ENCODE data around the gene TSLP.
A peak's percentile ranks its signal among the peaks of the same experiment; 100 is the strongest.

Gene TSLP

GRCh38 chr5:111071413-111071812 lies at the start of gene TSLP:
TSS of gene TSLP (plus strand) at chr5:111071713. CDS start at chr5:111071891, 178 bp downstream.
- DNase-seq (ENCODE audit: low spot score): no peak

- DNase-seq (ENCODE audit: low spot score): no peak
These were observed 49.2 kb upstream of the TSLP start for GRCh38 chr5:111022301-111022700.

- no peak for DNase-seq (ENCODE audit: low spot score)
These were observed 42.6 kb upstream of the TSLP start for GRCh38 chr5:111028865-111029264.

- DNase-seq (ENCODE audit: low spot score): peak; percentile 11
These were observed 27.6 kb upstream of the TSLP start for GRCh38 chr5:111043712-111044506.

- DNase-seq (ENCODE audit: low spot score): no peak
These were observed 13.4 kb upstream of the TSLP start for GRCh38 chr5:111058064-111058463.

GRCh38 chr5:111060169-111060568 lies 11.3 kb upstream of the TSLP start:
- DNase-seq (ENCODE audit: low spot score): no peak

- no peak for DNase-seq (ENCODE audit: low spot score)
These were observed 9.9 kb upstream of the TSLP start for GRCh38 chr5:111061618-111062017.

GRCh38 chr5:111063709-111064322 lies 7.7 kb upstream of the TSLP start:
- no peak for DNase-seq (ENCODE audit: low spot score)

GRCh38 chr5:111066261-111066938 lies 5.1 kb upstream of the TSLP start:
- DNase-seq (ENCODE audit: low spot score): no peak

GRCh38 chr5:111068213-111068612 lies 3.3 kb upstream of the TSLP start:
- DNase-seq (ENCODE audit: low spot score): no peak

- no peak for DNase-seq (ENCODE audit: low spot score)
These were observed 1.7 kb upstream of the TSLP start for GRCh38 chr5:111069839-111070238.

GRCh38 chr5:111070272-111071134 lies 1.0 kb upstream of the TSLP start:
- peak; percentile 58 for DNase-seq (ENCODE audit: low spot score)

- DNase-seq (ENCODE audit: low spot score): peak; percentile 67
These were observed 1.6 kb downstream of the TSLP start for GRCh38 chr5:111072949-111073682.

- no peak for DNase-seq (ENCODE audit: low spot score)
These were observed 2.7 kb downstream of the TSLP start for GRCh38 chr5:111074244-111074643.

GRCh38 chr5:111075520-111075919 lies 4.0 kb downstream of the TSLP start:
- no peak for DNase-seq (ENCODE audit: low spot score)

- no peak for DNase-seq (ENCODE audit: low spot score)
These were observed 4.6 kb downstream of the TSLP start for GRCh38 chr5:111076091-111076490.

- no peak for DNase-seq (ENCODE audit: low spot score)
These were observed 6.2 kb downstream of the TSLP start for GRCh38 chr5:111077678-111078077.

- no peak for DNase-seq (ENCODE audit: low spot score)
These were observed 8.3 kb downstream of the TSLP start for GRCh38 chr5:111079846-111080245.

- DNase-seq (ENCODE audit: low spot score): no peak
These were observed 11.8 kb downstream of the TSLP start for GRCh38 chr5:111083323-111083722.

GRCh38 chr5:111092062-111092853 lies 20.7 kb downstream of the TSLP start, which contains the start of gene WDR36:
TSS of gene WDR36 (plus strand) at chr5:111092348. CDS start at chr5:111092457, 109 bp downstream.
- DNase-seq (ENCODE audit: low spot score): peak; percentile 88

All from iPS-NIHi11 (cell line).